CD4-positive, alpha-beta T cell treated with Interleukin-6 at 100 ng/mL for 8 hours (primary cell): Measurements from ENCODE around the gene ZBTB20.

Source experiments
- DNase-seq: peaks from one replicate; pipeline ENCODE4 v3.0.0-alpha.2; 2020; ENCODE audit warnings: mixed read lengths, low spot score

Gene ZBTB20

DNA sequence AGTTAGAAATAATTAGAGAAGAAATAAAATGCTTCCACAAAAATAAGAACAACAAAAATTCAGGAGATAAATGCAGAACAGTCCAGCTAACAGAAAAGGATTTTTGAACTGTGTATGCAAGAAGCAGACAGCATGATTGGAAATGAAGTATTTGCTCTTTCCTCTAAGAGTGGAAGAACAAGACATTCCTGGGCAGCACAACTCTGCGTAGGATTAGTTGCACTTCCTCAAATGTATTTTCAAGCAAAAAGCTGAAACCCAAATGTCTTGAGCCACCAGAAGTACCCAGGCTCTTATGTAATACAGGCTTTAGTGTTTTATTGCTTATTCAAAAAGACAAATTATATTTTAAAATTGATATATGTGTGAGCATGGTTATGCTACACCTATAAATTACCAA, 127.2 kb downstream of the ZBTB20 start:
- DNase-seq: no peak

DNA sequence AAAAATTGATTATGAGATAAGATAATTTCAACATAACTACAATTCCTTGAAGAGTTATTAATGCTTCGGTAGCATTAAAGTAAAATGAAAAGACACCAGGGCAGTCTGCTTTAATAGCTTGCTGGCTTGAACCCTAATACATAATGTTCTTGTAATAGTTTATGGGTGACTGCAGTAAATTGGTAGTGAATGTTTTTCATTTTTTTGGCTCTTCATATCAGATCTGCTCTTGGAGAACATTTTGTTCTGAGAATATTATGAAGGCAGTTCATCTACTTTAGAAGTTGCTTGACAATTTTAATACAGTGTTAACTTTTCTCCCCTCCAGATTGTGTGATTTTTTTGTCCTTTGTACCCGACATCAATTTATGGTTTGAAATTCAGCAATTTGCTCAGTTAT, 128.4 kb downstream of the ZBTB20 start:
- DNase-seq: no peak

DNA sequence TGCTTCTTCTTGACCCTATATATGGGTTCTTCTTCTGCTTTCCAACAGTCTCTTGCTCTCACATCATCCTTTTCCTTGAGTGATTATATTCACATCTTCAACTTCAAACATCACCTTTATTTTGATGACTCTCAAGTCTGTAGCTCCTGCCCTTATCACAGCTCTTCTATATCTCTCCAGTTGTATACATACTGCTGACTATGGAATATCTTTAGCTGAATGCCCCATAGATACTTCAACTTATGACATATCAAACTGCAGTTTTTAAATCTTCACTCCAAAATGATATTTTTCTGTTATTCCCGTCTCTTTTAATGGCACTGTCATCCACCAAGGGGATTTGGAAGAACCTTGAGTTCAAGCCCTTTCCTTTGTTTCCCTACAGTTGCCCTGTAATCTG, 139.1 kb downstream of the ZBTB20 start:
- DNase-seq: no peak

DNA sequence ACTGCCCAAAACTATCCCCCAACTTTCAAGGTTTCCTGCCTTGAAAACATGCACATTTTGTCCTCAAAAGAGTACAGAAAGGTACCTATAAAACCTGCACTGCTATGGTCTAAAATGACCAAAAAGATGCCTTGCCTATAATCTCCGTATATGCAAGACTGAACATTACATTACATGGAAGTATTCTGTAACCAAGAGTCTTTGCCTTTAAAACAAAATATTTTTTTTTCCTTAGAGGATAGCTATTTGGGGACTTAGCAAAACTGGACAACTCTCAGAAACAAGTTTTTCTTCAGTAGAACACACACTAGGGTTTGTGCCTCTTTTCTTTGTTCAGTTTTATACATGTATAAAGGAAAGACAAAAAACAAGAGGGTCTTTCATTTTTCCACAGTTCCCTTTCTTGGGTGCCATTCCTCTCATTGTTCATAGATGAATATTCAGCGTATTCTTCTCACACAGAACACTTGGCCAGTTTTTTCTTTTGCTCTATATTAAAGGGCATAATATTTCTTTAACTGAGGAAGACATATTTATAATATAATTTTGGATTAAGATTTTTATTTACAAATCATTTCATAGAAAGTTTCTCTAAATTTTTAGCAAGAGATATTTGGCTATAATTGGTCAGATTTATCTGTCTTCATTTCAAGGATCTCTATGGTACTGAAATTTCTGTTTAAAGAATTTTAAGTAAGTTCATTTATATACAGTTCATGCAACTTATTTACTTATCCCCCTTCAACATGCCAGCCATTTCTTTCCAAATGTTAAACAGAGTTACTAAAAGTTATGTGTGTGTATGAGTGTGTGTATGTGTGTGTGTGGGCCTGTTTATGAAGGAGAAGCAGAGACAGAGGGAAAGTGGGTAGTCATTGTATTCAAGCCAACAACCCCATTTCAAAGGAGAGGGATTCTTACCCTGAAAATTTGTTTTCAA, 142.6 kb downstream of the ZBTB20 start:
- DNase-seq: no peak

DNA sequence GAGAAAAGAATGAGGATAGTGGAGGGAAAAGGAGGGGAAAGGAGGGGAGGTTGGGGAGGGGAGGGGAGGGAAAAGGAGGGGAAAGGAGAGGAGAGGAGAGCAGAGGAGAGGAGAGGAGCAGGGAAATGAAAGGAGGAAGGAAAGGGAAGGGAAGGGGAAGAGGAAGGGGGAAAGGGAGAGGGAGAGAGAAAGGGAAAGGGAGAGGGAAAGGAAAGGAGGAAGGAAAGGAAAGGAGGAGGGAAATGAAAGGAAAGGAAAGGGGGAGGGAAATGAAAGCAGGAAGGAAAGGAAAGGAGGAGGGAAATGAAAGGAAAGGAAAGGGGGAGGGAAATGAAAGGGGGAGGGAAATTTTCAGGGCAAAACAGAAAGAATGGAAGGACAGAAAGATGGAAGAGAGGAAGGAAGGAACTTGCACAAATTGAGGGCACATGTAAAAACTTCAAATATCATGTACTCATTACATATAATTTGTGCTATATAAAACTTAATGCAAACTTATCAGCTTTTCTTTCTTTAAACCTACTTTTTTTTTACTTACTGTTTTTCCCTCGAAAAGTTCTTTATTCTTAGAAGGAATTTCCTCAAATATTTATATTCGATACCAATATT, 148.0 kb downstream of the ZBTB20 start:
- DNase-seq: no peak

DNA sequence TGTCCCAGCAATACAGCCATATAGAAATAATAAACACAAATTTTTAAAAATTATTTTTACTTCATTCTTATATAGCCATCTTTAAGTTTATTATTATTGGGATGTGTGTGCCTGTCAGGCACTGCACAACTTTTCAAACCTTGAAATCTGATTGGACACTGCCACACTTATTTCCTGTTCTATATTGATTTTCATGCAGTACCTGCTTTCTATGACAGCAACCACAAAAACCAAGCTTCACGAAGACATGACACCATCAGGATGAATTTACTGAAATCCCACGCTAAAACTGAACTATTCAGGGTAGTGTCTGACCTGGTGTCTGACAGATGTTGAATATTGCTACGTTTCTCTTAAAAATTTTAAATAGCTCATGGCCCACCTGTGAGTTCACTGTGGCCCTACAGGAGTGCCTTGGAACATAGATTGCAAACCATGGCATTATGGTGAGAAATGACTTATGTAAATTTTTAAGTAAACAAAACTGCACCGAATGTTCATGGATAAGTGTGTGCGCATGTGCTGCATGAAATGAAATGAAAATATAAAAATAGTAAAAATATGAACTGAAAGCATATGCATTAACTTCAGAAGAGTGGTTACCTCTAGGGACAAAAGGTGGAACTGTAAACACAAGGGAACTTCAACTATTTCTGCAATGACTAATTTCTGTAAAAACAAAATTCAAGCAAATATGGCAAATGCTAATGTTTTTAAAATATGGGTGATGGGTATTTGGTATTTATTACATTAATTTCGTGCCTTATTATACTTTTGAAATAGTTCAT, 152.3 kb downstream of the ZBTB20 start:
- DNase-seq: no peak

DNA sequence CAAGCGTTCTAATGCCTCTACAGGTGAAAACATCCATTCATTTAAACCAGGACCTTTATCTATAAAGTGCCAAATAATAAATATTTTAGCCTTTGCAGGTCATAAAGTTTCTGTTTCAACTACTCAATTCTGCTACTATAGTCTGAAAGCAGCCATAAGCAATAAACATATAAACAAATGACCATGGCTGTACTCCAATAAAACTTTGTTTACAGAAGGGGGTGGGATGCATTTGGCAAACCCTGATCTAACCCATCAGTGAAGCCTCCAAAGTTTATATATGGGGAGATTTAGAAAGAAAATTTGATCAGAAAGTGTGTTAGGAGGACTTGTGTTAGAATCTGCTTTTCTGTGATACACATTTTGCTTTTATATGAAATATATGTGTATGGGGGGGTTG, 161.3 kb downstream of the ZBTB20 start:
- no peak for DNase-seq

DNA sequence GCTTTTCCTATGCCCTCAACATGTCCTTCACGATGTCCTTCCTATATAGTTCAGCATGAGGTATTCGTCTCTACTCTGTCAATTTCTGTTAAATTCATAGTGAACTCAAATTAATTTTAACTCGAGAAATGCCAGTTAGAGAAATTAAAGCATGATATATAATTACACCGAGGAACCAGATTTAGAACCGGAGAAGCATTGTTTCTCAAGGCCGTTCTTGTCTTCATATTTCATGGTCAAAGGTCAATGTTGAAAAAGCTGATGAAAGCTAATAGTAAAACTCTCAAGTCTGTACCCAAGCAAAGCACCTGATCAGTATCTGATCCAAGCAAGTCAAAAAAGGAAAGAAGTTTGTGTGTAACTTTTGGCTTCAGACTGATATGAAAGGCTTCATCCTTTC, 163.8 kb downstream of the ZBTB20 start:
- no peak for DNase-seq

DNA sequence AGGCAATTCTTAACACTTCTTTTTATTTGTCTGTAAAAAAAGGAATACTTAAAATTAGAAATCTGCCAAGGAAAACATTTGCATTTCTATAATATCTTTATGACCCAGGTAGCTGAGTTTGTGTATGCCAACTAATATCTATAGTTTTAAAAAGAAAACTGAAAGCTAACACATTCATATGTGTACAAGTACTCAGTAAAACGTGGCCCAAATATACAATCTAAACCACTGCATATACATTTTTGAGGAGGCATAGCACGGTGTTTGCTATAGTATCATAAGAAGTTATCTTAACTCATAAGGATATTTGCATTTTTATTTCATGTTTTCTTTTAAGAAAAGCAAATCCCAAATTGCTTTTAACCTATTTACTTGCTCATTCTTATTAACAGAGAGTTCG, 172.7 kb downstream of the ZBTB20 start:
- DNase-seq: no peak

DNA sequence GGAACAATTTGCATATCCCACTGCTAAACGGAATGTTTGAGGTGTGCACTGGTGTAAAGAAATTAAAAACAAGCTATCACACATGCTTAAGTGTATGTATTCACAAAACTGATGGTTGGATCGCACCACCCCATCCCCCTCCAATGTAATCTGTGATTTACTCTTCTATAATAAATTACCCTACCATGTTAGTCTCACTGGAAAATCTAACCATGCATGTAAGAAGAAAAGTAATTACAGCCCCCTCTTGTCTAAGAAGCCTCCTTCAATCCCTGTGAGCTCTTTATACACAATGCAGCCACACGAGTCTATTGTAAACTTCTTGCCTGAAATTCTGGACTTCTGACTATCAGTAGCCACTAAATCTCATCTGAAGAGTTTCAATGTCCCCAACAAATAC, 173.6 kb downstream of the ZBTB20 start:
- DNase-seq: no peak

DNA sequence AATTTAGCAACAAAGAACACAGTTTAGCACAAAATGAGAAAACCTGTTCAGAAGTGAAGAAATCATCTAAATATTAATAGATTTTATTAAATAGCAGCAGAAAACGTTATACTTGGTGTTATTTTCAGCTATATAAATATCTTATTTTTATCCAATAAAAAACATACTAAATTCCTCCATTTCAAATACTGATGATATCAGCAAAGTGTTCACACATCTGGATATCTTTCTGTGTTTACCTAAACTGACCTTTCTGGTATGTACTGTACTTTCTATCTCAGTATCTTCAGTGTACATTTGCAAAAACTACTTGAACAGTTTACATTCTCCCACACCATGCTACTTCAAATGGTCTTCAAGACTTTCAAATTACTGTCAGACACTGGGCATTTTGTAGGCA, 179.9 kb downstream of the ZBTB20 start:
- DNase-seq: no peak

DNA sequence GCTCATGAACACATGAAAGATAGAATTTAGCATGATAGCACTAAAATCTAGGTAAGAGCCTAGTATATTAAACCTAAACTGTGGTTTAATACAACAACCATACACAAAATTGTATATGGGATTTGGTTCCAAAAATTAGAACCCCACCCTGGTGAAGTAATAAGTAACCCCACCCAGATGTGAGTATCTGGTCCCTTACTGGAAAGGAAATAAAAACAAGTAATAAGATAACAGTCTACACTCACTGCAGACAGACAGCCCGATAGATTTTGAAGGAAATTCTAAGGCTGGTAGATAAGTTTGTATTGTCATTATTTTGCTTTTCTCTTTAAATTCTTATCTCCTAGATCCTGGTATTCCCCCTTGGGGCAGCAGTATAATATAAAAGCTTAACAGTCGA, 184.9 kb downstream of the ZBTB20 start:
- DNase-seq: no peak

DNA sequence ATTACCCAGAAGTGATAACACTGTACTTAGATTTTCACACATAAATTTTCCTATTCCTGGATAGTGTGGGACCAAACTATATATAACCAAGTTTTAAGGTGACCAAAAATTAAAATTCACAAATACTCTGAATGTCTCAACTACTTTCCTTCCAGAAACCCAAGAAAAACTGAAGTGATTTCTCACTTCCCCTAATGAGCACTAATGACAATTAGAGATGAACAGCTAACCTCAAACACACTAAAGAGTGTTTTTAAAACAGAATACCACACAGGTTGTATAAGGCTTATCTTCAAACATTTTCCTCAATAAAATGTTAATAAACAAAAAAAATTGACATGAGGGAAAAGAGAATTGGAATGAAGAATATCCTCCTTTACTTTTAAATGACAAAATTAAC, 188.2 kb downstream of the ZBTB20 start:
- no peak for DNase-seq

DNA sequence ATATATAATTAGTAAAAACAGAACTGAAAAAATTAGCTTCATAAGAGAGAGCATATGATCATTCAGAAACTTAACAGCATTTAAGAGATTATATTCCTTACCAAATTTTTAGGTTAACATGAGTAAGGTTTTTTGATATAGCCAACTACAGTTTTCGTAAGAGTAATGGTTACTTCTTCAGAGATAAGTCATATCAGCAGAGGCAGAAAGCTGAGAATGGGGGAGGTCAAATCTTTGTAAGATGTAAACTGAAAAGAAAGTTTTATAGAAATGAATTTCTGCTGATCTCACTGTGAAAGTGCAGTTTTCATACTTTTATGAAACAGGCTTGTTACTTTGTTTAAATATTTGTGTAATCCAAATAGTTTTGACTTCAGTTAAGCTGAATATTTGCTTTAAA, 193.3 kb downstream of the ZBTB20 start:
- no peak for DNase-seq

DNA sequence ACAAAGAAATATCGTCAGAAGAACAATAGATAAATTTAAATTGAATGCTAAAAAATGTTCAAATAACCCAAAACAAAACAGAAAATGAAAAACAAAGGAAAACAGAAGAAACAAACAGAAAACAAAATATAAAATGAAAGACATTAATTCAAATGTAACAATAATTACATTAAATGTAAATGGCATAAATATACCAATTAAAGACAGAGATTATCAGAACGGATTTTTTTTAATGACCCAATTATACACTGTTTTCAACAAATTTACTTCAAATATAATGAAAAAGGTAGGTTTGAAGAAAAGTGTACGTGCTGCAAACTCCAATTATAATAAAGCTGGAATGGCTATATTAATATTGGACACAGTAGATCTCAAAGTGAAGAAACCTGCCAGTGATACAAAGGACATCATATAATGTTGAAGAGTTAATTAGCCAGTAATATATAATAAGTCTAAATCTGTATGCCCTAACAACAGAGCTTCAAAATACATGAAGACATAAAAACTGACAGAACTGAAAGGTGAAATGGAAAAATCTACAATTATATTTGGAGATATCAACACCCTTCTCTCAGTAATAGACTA, 193.8 kb downstream of the ZBTB20 start:
- DNase-seq: no peak

DNA sequence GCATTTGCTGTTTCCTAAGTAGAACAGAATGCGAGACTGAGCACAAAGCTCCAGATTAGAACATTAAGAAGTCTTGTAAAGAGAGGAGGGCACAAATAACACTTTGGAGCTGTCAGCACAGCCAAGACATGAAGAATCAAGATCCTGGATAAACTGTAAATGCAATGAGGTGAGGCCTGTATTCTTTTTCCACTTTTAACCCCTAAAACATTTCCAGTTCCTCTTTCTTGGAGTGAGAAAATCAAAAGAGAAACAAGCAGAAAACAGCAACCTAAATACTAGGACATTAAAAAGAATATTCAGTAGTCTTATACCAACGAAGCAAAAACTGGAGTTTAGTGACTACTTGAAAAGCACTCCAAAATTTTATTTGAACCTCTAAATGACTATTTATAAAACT, 204.3 kb downstream of the ZBTB20 start:
- DNase-seq: no peak

DNA sequence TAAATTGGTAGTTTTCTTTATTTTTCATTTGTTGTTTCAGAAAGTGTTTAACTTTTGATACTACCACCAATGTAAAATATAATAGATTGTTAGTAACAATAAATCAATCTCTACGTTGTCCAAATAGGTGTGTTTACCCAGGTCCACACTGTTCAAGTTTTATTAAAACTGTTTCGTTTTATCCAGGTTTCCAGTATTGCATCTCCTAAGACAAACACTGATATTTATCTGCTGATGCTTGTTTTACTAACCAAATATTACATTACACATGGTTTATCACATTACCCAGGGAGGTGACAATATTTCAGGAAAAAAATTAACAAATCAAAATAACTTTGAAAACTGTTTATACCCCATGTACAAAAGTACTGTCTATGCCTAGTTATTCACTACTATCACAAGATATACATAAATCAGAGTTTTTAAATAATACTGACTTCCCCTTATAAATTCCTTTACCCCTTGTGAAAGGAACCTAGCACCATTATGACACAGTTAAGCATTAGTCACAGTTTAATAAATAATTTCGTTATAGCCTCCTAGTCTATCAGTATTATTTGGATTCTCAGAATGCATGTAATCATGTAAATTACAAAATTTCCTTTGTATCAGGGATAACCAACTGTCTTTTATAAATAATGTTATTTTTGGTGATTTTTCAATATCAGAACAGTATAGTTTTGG, 205.3 kb downstream of the ZBTB20 start:
- no peak for DNase-seq

DNA sequence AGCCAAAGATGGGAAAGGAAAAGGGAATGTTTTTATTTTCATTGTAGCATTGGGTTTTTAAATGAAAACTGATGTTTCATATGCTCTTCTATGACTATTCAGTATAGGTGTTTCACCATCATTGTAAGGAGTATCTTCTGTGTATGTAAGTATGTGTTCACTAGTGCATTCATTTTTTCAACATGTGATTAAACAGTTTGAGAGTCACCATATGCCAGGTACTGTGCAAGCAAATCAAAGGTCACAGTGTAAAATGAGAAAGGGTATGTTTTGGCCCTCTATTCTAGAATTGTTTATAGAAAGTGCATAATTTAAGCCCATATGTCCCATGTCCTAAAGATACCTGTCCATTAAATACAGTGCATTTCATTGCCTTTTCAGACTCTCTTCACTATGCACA, 207.2 kb downstream of the ZBTB20 start:
- no peak for DNase-seq

DNA sequence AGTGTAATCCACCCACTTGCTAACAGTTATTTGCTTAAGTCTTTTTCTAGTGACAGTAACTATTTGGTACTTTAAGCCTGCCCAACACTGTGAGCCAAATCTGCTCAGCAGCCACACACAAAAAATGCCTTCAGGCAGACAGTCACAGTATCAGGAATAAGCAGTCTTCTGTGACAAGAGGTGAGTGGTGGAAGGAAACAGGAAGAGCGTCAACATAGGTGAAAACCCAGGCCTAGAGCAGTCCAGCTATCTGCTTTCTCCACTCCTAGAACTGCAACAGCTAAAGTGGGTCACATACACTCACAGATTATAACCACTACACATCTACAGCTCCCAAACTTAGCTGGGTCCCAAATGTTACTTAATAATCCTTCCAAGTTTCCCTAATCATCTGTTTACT, 213.7 kb downstream of the ZBTB20 start:
- no peak for DNase-seq

DNA sequence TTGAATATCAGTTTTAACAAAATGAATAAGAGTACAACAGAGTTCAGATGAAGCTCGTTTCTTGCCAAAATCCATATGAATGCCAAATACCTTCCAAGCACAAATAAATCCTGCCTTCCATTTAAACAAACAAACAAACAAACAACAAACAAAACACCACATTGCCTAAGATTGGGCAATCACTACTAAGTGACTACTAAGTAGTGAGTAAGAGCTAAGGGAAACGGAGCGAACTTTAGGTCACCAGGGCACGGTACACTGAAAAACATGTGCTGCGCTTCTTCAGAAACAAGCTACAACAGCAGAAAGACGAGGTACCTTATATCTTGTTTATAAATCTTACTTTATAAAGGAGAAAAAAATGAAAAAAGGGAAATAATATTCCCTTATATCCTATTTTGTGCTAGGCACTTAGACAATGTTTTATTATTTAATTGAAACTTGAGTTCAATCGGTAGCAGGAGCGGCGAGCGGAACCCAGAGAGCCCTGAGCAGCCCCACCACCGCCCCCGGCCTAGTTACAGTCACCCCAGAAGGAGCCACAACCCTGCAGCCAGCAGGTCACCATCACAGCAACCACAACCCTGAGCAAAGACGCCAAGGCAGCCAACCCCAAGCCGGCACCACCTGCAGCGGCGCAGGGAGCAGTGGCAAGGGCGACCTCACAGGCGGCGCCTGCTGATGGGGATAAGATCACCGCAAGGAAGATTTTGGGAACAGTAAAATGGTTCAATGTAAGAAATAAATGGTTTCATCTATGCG, 216.9 kb downstream of the ZBTB20 start:
- DNase-seq: no peak

DNA sequence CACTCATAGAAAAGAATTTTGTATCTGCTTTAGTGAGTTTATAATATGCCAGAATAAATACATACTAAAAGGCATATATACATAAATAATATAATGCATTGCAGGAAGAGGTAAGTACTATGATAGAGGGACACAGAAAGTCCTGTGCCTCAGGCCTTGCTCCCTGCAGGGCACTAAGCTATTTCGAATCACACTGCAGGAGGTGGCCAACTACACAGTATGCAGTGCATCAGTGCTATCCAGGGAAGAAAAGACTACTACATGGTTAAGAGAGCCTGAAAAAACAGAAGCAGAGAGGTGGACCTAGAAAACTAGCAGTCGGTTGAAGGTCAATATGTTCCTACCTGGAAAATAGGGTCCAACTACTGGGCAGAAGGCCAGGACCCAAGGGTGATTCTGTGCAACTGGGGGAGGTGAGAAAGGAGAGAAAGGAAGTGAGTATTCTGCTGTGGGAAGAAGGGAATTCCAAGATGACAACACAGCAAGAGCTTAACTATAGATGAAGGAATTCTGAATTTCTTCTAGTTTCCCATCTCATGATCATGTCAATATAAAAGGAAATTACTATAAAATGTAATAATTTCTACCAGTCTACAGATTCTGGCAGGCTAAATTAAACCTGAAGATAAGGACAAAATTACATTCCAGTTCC, 218.0 kb downstream of the ZBTB20 start:
- no peak for DNase-seq
